K562 (cell line): Measurements from ENCODE around the gene PPP4C. TPM values are rescaled to one million over a fixed set of nuclear protein-coding genes. Genes with fewer than 3 reads are reported as not detected.
A peak's percentile ranks its signal among the peaks of the same experiment; 100 is the strongest.

Experiments
- BMI1 ChIP-seq: fragments of 150-350 bp; IDR thresholded peaks from 2 replicates; pipeline ENCODE4 v1.6.1; 2014; ENCODE audit warnings: low read length
- BRF1 ChIP-seq: IDR thresholded peaks from 3 replicates; pipeline ENCODE4 v1.6.1; 2011; ENCODE audit warnings: borderline replicate concordance, mild to moderate bottlenecking; ENCODE audit not compliant: insufficient read length; ENCODE audit errors: extremely low read depth
- CBFA2T2 ChIP-seq: fragments of 450-650 bp; conservative IDR thresholded peaks from 2 replicates; pipeline ENCODE4 v1.6.1; 2017; ENCODE audit warnings: mild to moderate bottlenecking
- ESRRA ChIP-seq: fragments of 450-650 bp; IDR thresholded peaks from 2 replicates; pipeline ENCODE4 v1.6.1; 2014; ENCODE audit warnings: low read depth, mild to moderate bottlenecking, moderate library complexity, borderline replicate concordance
- GTF2A2 ChIP-seq: IDR thresholded peaks from 2 replicates; pipeline ENCODE4 v1.6.1; 2016; ENCODE audit warnings: mild to moderate bottlenecking, missing genetic modification characterization, missing compliant biosample characterization
- GTF2E2 ChIP-seq: fragments of 200-800 bp; sonication (Bioruptor generic); IDR thresholded peaks from 2 replicates; pipeline ENCODE4 v1.6.1; 2016; ENCODE audit warnings: missing genetic modification characterization, missing compliant biosample characterization
- HOXB6 ChIP-seq: fragments of 250-450 bp; sonication (Bioruptor Pico); IDR thresholded peaks from 2 replicates; pipeline ENCODE4 v1.5.1; 2022; ENCODE audit warnings: mild to moderate bottlenecking, borderline replicate concordance
- IFI16 ChIP-seq: fragments of 250-450 bp; sonication (Bioruptor Pico); IDR thresholded peaks from 2 replicates; pipeline ENCODE4 v2.1.2; 2022; ENCODE audit warnings: mild to moderate bottlenecking, inconsistent platforms
- JUN ChIP-seq, 2 experiments: sonication (generic) in 1 of 2; formaldehyde crosslinking in 1 of 2; IDR thresholded peaks; 2 replicates each; pipeline versions ENCODE4 v1.6.1 to v1.8.0; 2012 to 2022; ENCODE audit warnings: borderline replicate concordance in 2 of 2, mild to moderate bottlenecking in 2 of 2, improper control_type of control experiment in 1 of 2, low read depth in 1 of 2, low read length in 1 of 2, missing genetic modification reagents in 1 of 2
- SIN3B ChIP-seq: fragments of 450-650 bp; IDR thresholded peaks from 2 replicates; pipeline ENCODE4 v1.6.1; 2017; ENCODE audit warnings: low read depth, mild to moderate bottlenecking, moderate library complexity
- STAG1 ChIP-seq: sonication (generic); formaldehyde crosslinking; IDR thresholded peaks from 2 replicates; pipeline ENCODE4 v1.5.0; 2020; ENCODE audit warnings: missing genetic modification reagents, borderline replicate concordance
- TCF7L2 ChIP-seq: fragments of 150-350 bp; IDR thresholded peaks from 2 replicates; pipeline ENCODE4 v1.6.1; 2016; ENCODE audit warnings: low read depth, mild to moderate bottlenecking, low read length, moderate library complexity
- TEAD1 ChIP-seq, 2 experiments: fragments of 450-650 bp in 1 of 2; sonication (generic) in 1 of 2; formaldehyde crosslinking; IDR thresholded peaks; 2 replicates each; pipeline versions ENCODE4 v1.4.0 to v1.8.0; 2020 to 2022; ENCODE audit warnings: mild to moderate bottlenecking in 2 of 2, missing genetic modification reagents in 1 of 2
- TGIF2 ChIP-seq: sonication (generic); formaldehyde crosslinking; IDR thresholded peaks from 2 replicates; pipeline ENCODE4 v1.8.1; 2022; ENCODE audit warnings: mild to moderate bottlenecking, missing genetic modification reagents, moderate library complexity
- THRAP3 ChIP-seq: fragments of 450-650 bp; IDR thresholded peaks from 2 replicates; pipeline ENCODE4 v1.6.1; 2016; ENCODE audit warnings: mild to moderate bottlenecking, inconsistent platforms, borderline replicate concordance
- TRIM25 ChIP-seq: fragments of 450-650 bp; IDR thresholded peaks from 2 replicates; pipeline ENCODE4 v1.7.0; 2016; ENCODE audit warnings: borderline replicate concordance
- U2AF1 ChIP-seq: fragments of 200-400 bp; formaldehyde crosslinking; optimal IDR thresholded peaks from 2 replicates; pipeline ENCODE3; 2017; ENCODE audit warnings: mild to moderate bottlenecking, low read depth, low read length, moderate library complexity
- XRCC4 ChIP-seq: IDR thresholded peaks from one replicate; pipeline ENCODE4 v1.6.1; 2011; ENCODE audit not compliant: insufficient read depth, insufficient read length; ENCODE audit errors: extremely low read depth
- ZNF277 ChIP-seq: fragments of 250-450 bp; sonication (Bioruptor Pico); IDR thresholded peaks from 2 replicates; pipeline ENCODE4 v1.8.0; 2022; ENCODE audit warnings: inconsistent platforms, mild to moderate bottlenecking, moderate library complexity, borderline replicate concordance
- ZNF77 ChIP-seq: fragments of 250-450 bp; sonication (Bioruptor Pico); IDR thresholded peaks from 2 replicates; pipeline ENCODE4 v1.5.0; 2020
- polyA plus RNA-seq, 8 experiments: library from polyadenylated mRNA; depleted of rRNA in 4 of 8; stranded (reverse) in 5 of 8; unstranded in 3 of 8; fragments of >200 nt; fragmentation: Nextera tagmentation in 2 of 8; fragmentation: Illumina TruSeq in 1 of 8; extraction: Ambion mirVana in 2 of 8; extraction: Trizol in 1 of 8; gene quantifications; 2 replicates each; pipeline versions ENCODE4 v1.2.1 to v1.2.3, GENCODE V29; 2011 to 2014; ENCODE audit warnings: inconsistent platforms in 1 of 8, missing spikeins in 1 of 8
- total RNA-seq, 7 experiments: library from RNA; depleted of rRNA in 6 of 7; stranded (reverse); fragments of >200 nt in 6 of 7; fragmentation: Illumina TruSeq in 2 of 7; extraction: Trizol in 2 of 7; gene quantifications; 2 replicates each; pipeline versions ENCODE4 v1.2.1 to v1.2.3, GENCODE V29; 2011 to 2021; ENCODE audit warnings: low replicate concordance in 1 of 7
- TF ChIP-seq, protein P1 (sequence below), 2 experiments: fragments of 450-650 bp; IDR thresholded peaks; 2 replicates each; pipeline ENCODE4 v1.6.1; 2016
- TF ChIP-seq, protein P2 (sequence below), 2 experiments: fragments of 250-450 bp in 1 of 2; fragments of 450-650 bp in 1 of 2; sonication (Bioruptor Pico) in 1 of 2; IDR thresholded peaks; 2 replicates each; pipeline versions ENCODE4 v1.6.1 to v1.8.0; 2016 to 2021; ENCODE audit warnings: mild to moderate bottlenecking in 2 of 2, moderate library complexity in 2 of 2, missing compliant biosample characterization in 1 of 2, missing genetic modification characterization in 1 of 2

The PPP4C gene
- total and polyA plus RNA-seq, 9 of the 15 experiments (the other 6 are each of a cell fraction or from before 2014, with no cell fraction given): 3.5 to 183 (median 131) TPM

DNA sequence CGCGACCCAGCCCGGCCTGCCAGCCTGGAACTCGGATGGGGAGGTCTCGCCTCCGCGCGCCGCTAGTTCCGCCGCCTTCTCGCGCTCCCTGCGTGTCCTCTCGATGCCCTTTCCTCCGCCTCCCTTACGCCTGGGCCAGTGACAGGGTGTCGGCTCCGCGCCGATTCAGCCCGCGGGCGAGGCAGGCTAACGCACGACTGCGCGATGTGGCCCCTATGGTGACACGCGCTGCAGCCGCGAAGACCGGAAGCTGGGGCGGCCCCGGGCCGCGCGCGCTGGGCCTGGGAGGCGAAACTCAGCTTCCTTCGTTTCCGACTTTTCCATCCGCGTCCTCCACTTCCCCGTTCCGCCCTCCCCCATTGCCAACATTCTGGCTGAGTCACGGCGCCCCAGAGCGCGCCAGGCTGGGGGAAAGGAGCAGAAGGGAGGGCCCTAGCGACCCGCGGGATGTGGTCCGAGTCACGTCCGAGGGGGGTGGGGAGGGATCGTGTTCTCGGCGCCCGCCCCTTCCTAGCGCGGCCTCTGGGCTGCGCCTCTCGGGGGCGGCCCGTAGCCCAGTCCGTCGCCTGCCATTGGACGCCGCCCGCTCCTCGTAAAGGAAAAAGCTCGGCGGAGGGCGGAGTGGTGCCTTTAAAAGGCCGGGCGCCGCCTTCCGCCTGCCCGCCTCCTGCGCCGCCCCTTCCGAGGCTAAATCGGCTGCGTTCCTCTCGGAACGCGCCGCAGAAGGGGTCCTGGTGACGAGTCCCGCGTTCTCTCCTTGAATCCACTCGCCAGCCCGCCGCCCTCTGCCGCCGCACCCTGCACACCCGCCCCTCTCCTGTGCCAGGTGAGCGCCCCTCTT is 10.5 kb upstream of the PPP4C start, which contains the start of gene ALDOA (continued):
- no peak for TF ChIP-seq TCF7L2
- TF ChIP-seq ESRRA: peak; percentile 67
- TF ChIP-seq, protein P1, sequence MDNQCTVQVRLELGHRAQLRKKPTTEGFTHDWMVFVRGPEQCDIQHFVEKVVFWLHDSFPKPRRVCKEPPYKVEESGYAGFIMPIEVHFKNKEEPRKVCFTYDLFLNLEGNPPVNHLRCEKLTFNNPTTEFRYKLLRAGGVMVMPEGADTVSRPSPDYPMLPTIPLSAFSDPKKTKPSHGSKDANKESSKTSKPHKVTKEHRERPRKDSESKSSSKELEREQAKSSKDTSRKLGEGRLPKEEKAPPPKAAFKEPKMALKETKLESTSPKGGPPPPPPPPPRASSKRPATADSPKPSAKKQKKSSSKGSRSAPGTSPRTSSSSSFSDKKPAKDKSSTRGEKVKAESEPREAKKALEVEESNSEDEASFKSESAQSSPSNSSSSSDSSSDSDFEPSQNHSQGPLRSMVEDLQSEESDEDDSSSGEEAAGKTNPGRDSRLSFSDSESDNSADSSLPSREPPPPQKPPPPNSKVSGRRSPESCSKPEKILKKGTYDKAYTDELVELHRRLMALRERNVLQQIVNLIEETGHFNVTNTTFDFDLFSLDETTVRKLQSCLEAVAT (IDR thresholded peaks at IDR 0.05): peak; percentile 79 to 81; a peak in 2 of 4 replicates
- no peak for TF ChIP-seq CBFA2T2
- TF ChIP-seq JUN (IDR thresholded peaks at IDR 0.05; ENCODE audit: borderline replicate concordance, low read depth, low read length): peak; percentile 69
- peak; percentile 95 for TF ChIP-seq JUN (CRISPR knock-in tag; IDR thresholded peaks at IDR 0.05; ENCODE audit: borderline replicate concordance)
- peak; percentile 62; the same call in 1 of the 2 replicates for TF ChIP-seq GTF2A2 (tag)
- no peak for TF ChIP-seq TGIF2 (CRISPR knock-in tag)
- TF ChIP-seq, protein P2, sequence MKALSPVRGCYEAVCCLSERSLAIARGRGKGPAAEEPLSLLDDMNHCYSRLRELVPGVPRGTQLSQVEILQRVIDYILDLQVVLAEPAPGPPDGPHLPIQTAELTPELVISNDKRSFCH (CRISPR knock-in tag; IDR thresholded peaks at IDR 0.05): no peak
- TF ChIP-seq, protein P2 (tag; IDR thresholded peaks at IDR 0.05): peak; percentile 90
- TF ChIP-seq GTF2E2 (tag): peak; percentile 79; the same call in 1 of the 2 replicates
- TF ChIP-seq BRF1: no peak
- TF ChIP-seq SIN3B: peak; percentile 57; the same call in 1 of the 2 replicates
- TF ChIP-seq THRAP3: no peak
- no peak for TF ChIP-seq HOXB6 (CRISPR knock-in tag)
- TF ChIP-seq IFI16: no peak
- no peak for TF ChIP-seq XRCC4
- no peak for TF ChIP-seq STAG1 (CRISPR knock-in tag)
- no peak for TF ChIP-seq BMI1
- peak; percentile 93 for TF ChIP-seq U2AF1
- TF ChIP-seq ZNF277 (CRISPR knock-in tag): no peak
- TF ChIP-seq TRIM25: no peak
- TF ChIP-seq TEAD1 (CRISPR knock-in tag; IDR thresholded peaks at IDR 0.05): peak; percentile 47 to 95; a peak in 3 of 4 replicates
- TF ChIP-seq ZNF77 (CRISPR knock-in tag): no peak
